ENCODE results near the gene SYNE1.
"Not testable (repeated sequence)": the region's sequence is repeated elsewhere in the genome, so short reads cannot be mapped to it uniquely, and the experiment has no call there.

Gene SYNE1

GRCh38 chr6:152368751-152369624 is 268.2 kb downstream of the SYNE1 start:
- DNase-seq (ENCODE audit: low read depth): no peak

GRCh38 chr6:152364866-152365265 is 272.3 kb downstream of the SYNE1 start:
- DNase-seq (ENCODE audit: low read depth): no peak

- no peak for DNase-seq (ENCODE audit: low read depth)
Measured at GRCh38 chr6:152360034-152360433, 277.1 kb downstream of the SYNE1 start.

- no peak for DNase-seq (ENCODE audit: low read depth)
Measured at GRCh38 chr6:152356662-152357061, 280.5 kb downstream of the SYNE1 start.

GRCh38 chr6:152356016-152356415 is 281.1 kb downstream of the SYNE1 start:
- DNase-seq (ENCODE audit: low read depth): no peak

- DNase-seq (ENCODE audit: low read depth): no peak
Measured at GRCh38 chr6:152355166-152355565, 282.0 kb downstream of the SYNE1 start.

- no peak for DNase-seq (ENCODE audit: low read depth)
Measured at GRCh38 chr6:152353440-152353839, 283.7 kb downstream of the SYNE1 start.

- no peak for DNase-seq (ENCODE audit: low read depth)
Measured at GRCh38 chr6:152351742-152352141, 285.4 kb downstream of the SYNE1 start.

DNA sequence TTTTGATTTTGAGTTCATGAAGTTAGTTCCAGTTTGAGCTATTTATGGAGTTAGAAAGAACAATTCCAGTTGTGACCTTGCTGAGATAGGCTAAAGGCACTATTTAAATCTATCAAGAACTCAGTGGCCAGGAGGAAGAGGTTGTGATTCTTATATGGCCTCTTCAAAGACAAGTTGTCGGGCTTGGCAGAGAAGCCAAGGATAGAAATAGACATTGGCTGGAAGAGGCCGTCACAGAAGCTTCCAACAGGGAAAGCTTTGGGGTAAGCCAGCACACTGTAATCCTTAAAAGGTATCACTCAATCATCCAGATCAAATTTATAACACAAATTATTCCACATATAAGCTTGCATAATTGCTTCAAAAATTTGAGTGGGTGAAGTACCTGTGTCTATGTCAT is 286.1 kb downstream of the SYNE1 start:
- DNase-seq (ENCODE audit: low read depth): no peak

- no peak for DNase-seq (ENCODE audit: low read depth)
Measured at GRCh38 chr6:152348116-152348515, 289.0 kb downstream of the SYNE1 start.

DNA sequence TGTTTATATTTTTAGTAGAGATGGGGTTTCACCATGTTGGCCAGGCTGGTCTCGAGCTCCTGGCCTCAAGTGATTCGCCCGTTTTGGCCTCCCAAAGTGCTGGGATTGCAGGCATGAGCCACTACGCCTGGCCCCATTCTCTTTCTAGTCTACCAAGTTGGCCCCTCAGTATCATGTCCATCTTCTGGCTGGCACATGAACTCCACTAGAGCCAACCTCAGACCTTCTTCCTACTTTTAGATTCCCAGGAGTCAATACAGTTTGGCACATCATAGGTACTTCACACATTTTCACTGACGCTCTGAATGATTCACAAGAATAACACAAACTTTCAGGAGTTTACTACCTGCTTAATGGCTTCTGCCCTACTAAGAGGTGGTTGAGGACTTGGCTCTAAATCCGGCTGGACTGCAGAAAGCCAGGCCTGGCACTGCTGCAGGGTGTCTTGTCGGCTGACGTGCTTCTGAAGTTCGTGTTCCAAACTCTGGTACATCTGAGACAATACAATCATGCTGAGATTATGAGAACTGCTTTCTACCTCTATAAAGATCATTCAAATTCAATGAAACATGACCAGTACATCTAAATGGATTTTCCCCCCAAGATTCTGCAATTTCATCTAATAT is 293.3 kb downstream of the SYNE1 start:
- DNase-seq (ENCODE audit: low read depth): no peak

DNA sequence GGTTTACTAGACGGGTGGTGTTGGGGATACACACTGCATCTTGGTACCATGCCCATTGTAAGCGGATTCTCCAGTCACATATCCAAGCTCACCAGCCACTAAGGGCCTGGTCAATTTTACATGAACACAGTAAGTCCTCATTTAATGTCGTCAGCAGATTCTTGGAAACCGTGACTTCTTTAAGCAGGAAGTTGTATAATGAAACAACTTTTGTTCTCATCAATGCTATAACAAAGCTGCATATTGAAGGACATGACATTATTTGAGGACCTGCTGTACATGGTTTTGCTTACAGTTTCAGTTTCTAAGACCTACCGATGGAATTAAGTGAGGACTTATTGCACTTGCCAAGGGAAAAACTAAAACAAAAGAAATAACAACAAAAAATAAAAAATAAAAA is 295.6 kb downstream of the SYNE1 start:
- no peak for DNase-seq (ENCODE audit: low read depth)

DNA sequence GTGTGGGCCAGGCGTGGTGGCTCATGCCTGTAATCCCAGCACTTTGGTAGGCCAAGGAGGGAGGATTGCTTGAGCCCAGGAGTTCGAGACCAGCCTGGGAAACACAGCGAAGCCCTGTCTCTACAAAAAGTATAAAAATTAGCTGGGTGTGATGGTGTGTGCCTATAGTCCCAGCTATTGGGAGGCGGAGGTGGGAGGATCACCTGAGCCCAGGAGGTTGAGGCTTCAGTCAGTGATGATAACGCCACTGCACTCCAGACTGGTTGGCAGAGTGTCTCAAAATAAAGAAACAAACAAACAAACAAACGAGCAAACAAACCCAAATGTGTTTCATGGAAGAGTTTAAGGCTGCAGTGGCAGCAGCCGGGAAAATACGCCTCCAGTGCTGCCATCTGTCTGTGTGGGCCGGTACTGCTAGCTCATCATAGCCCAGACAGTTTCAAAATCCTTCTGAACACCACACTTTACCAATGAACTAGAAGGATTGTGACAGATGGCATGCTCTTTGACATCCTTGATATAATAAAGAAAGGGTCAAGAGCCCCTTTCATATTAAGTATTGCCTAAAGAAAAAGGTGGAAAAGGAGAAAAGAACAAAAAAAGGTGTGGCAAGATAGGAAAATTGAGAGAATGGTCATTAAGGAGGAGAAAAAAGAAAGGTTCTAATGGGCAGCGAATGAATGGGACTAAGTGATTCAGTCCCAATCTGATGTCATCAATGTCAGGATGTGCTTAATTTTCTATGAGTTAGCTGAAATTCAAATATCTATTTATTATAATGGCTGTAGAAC is 298.6 kb downstream of the SYNE1 start:
- DNase-seq (ENCODE audit: low read depth): peak; percentile 13

DNA sequence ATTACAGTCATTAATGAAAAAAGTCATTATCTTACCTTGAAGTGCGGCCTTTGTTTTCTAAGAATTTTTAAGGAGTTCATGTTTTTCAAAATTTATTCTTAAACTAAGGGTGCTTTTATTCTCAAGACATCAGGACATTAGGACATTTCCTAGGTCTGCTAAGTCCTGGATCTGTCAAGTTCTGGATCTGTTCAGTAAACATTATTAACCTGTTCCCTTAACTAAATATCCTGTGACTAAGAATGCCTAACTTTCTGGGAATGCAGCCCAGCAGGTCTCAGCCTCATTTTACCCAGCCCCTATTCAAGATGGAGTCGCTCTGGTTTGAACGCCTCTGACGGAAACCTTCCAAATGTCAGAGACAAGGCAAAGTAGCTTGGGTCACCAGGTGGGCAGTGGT is 302.6 kb downstream of the SYNE1 start:
- DNase-seq (ENCODE audit: low read depth): no peak

GRCh38 chr6:152330961-152331360 is 306.2 kb downstream of the SYNE1 start:
- DNase-seq (ENCODE audit: low read depth): no peak

DNA sequence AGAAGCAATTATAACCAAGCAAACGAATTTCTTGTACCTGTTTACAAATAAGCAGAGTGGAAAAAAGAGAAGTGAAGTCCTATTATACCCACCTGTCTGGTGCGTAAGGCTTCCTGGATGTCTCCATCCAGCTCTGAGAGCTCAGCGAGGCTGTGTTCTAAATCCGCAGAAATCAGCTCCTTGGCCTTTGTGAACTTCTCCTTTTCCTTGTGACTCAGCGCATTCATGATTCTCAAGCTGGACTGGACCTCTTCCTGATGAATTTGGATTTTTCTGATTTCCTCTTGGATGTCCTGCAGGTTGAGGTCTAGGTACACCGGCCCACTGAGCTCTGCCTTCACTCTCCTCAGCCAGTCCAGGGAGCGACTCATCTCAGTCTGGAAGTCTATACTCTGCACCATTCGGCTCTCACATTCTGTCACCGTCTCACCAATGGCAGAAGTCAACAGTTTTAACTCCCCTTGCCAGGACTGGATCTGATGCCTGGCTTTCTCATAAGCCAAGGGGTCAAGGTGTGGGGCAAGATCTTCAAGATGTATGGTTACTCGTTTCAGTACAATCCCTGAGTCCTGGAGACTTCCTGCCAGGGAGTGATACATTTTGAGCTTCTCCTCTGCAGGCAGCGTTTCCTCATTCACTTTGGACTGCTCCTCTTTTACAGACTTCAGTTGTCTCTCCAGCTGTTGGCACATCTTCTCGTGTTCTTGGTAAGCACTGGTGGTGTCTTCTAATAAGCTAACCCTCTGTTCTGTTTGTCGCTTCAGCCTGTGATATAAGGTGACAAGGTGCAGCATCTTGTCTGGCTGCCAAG is 307.3 kb downstream of the SYNE1 start:
- no peak for DNase-seq (ENCODE audit: low read depth)

GRCh38 chr6:152328200-152328599 is 309.0 kb downstream of the SYNE1 start:
- DNase-seq (ENCODE audit: low read depth): not testable (repeated sequence)

GRCh38 chr6:152323376-152323775 is 313.8 kb downstream of the SYNE1 start:
- DNase-seq (ENCODE audit: low read depth): no peak

DNA sequence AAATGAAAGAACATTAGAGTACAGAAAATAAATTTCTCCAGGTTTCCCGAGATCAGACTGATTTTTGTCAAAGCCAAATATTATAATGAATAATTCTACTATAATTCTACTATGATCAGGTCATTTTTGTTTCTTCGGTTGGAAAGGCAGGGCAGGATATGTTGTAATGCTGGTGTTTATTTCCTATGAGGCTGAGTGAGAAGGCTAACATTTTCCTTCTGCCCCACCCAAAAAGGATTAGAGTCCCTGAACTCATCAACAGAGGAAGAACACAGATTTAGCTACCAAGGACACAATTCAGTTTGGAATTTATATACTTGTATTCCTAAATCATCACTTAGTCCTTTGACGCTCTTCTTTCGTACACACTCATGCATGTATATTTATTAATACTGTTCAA is 318.9 kb downstream of the SYNE1 start:
- DNase-seq (ENCODE audit: low read depth): no peak

- no peak for DNase-seq (ENCODE audit: low read depth)
Measured at GRCh38 chr6:152316024-152316423, 321.1 kb downstream of the SYNE1 start.

GRCh38 chr6:152314483-152314832 is 322.7 kb downstream of the SYNE1 start:
- no peak for DNase-seq (ENCODE audit: low read depth)

Data from stimulated activated CD8-positive, alpha-beta memory T cell treated with anti-CD3 and anti-CD28 coated beads, Interleukin-12 subunit alpha, Interleukin-12 subunit beta, amount 100 ng/mL, for 4 hours (primary cell).